ENCODE measurements around the gene ACOT8.
"Not testable (repeated sequence)": the region's sequence is repeated elsewhere in the genome, so short reads cannot be mapped to it uniquely, and the experiment has no call there.

ACOT8 gene

DNA sequence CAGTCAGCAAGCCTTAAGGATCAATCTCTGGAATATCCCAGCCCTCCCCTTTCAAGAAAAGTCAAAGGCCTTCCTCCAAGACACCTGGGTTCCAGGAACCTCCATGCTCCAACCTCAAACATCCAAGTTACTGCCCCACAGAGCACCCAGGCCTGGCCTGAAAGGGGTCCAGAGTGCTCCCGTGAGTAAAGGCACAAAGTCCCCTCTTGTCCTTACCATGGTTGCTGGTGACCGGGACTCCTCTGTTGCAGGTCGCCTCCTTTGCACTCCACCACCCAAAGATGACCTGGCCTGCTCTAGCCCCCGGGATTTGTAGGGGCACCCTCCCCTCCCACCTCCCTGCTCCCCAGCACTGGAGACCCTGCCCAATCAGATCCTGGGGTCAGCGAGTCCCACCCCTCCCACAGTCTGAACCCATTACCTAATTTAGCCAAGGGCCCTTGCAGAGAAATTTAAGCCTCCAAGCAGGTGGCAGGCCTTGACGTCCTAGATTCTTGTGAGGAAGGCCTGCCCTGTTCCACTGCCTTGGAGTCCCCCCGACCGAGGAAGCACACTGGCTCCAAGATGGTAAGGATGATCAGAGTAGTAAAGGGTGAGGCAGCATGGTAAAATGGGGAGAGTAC lies 30.1 kb downstream of the ACOT8 start, which contains the start of gene TNNC2:
TNNC2 (minus strand) TSS at position 283 of the 623 bp plus-strand sequence; CDS start at position 219, 64 bp downstream.
- DNase-seq (ENCODE audit: low read depth) = no peak

DNA sequence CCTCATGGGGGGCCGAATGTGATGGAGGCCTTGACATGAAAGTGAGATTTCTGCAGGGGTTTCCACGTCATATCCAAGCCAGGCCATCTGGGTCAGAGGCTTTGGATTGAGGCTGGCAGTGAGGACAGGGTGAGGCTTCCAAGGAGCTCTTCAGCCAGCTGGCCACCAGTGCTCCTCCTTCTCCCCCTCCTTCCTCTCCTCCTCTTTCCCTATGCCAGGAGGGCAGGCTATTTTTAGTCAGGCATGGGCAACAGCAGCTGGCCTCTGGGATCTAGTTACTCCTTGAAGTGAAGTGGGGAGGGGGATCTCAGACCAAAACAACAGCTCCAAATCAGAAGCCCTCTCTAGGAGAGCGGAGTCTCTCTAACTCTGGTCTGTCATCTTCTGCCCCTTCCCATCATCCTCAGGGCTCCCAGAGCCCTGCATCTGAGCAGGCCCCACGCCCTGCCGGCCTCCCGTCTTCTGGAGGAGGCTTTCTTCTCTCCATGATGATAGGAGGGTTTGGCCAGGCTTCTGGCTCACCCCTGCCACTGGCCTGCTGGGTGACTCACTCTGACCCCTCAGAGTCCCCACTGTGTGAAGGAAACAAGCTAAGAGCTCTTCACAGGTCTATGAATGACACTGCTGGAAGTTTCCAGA lies 30.7 kb downstream of the ACOT8 start:
- peak; percentile 54 for DNase-seq (ENCODE audit: low read depth)

DNA sequence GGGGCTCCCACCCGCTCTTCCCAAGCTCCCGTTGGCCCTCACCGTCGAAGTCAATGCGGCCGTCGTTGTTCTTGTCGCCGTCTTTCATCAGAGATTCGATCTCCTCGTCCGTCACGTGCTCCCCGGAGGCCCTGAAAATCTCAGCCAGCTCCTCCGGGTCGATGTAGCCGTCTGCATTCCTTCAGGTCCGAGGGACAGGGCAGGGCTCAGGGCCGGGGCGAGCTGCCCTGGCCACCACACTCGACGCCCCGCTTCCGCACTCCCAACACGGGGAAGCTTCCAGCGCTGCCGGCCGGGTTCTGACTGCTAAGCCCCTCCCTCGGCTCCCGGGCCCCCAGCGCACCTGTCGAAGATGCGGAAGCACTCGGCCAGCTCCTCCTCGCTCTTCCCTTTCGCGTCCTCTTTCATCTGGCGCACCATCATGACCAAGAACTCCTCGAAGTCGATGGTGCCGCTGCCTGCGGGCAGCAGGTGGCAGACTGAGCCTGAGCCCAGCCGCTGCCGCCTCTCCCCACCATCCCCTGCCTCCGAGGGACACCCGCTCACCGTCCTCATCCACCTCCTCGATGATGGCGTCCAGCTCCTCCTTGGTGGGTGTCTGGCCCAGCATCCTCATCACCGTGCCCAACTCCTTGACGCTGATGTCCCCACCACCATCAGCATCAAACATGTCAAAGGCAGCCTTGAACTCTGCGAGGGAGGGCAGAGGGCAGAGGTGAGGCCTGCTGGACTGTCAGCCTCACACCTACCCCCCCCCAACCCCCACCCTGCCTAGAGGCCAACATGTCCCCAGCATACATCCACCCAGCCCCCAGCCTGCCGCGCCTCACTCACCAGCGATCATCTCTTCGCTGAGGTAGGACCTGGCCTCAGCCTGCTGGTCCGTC lies 33.0 kb downstream of the ACOT8 start:
- peak; percentile 52 for DNase-seq (ENCODE audit: low read depth)

DNA sequence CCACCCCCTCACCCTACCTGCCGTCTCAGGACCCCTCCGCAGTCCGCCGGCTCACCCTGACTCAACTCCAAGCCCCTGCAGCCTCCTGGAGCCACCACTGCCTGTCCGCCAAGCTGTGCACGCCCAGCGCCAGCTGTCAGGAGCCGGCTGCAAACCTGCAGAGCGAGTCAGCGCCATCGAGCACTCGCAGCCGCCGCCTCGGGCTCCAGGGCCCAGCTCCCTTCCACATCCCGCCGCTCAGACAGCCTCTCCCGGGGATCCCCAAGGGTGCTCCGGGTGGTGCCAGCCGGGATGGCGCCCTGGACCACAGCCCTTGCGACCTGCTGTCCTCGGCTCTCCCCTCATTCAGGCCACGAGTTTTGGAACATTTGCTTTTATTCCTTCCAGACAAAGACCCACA lies 34.3 kb downstream of the ACOT8 start:
- peak; percentile 54 for DNase-seq (ENCODE audit: low read depth)

DNA sequence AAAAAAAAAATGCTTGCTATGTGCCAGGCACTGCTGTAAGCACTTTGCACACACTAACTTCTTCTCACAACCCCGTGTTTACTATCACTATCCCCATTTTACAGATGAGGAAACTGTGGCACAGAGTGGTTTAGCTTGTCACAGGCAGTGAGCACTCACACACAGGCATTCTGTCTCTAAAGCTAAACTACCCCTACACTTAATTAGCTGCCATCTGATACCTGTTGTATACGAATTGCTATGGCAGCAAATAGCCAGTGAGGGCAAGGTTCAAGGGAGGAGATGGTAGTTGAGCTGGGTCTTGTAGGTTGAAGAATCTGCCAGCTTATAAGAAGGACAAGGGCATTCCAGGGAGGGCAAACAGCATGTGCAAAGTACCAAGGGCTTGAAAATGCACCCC lies 35.2 kb downstream of the ACOT8 start:
- no peak for DNase-seq (ENCODE audit: low read depth)

DNA sequence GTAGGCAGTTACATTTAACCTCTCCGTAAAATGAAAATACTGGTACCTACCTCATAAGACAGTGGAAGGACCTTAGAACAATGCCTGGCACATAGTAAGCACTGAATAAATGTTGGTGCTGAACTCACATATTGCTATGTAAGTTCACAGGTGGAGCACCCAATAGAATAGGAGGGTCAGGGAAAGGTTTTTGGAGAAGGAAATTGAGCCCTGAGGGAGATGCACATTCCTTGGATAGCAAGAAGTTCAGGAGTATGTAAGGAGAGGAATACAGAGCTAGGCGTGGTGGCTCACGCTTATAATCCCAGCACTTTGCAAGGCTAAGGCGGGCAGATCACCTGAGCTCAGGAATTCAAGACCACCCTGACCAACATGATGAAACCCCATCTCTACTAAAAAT lies 37.7 kb downstream of the ACOT8 start:
- DNase-seq (ENCODE audit: low read depth) = no peak

DNA sequence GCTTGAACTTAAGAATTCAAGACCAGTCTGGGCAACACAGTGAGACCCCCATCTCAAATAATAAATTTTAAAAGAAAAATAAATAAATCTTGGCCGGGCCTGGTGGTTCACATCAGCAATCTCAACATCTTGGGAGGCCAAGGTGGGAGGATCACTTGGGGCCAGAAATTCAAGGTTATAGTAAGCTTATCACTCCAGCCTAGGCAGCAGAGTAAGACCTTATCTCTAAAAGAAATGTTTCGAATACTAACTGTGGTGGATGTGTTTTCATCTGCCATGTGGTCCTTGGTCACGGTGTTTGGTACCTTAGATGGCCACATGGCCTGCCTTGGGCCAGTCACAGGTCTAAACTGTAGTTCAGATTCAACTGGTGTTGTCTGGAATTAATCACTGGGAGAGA lies 39.0 kb downstream of the ACOT8 start:
- DNase-seq (ENCODE audit: low read depth) = no peak

DNA sequence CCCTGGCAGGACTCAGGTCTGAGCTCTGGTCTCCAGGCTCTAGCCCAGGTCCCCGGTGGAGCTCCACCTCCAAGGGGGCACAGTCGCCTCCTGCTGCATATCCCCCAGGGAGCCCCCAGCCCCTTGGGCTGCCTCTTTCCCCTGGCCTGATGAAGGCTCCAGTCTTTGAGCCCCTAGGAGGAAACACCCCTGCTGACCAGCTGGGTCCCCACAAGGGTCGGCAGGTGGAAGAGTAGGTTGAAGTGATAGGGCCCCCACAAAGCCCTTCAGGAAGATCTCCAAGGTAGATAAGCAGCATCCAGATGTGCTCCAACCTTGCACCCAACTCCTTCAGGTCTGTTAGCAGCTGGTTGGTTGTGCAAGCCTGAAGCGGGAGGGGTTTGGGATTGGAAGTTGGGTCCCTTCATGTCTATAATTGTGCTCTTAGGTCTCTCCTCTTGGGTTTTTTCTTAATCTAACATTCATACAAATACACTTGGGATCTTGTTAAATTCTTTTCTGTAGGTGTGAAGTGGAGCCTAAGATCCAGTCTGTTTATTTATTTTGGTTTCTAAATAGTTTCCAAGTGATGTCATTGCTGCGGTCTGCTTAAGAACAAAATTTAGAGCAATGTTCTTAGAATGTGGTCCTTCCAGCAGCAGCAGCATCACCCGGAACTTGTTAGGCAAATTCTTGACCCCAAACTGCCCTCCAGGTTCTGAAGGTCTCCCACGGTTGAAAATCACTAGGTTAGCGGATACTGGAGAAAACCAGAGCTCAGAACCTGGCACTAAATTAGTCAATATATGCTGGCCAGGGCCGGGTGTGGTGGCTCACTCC lies 39.6 kb downstream of the ACOT8 start:
- peak; percentile 89 for DNase-seq (ENCODE audit: low read depth)

DNA sequence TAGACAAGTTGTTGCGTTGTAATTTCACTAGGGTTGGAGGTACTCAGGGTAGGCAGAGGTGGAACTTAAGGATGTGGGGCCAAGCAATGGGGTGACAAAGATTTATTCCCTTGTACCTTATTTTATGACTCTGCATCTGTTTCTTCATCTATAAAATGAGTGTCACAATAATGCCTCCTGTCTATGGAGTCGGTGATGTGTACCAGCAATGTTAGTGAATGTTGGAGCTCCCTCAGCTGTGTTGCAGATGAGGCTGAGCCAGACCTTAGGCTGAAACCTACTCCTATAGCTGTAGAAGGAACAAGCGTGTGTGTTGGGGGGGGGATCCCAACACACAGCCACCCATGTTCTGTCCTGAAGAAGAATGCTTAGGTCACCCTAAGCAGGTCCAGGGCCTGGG lies 40.2 kb downstream of the ACOT8 start:
- no peak for DNase-seq (ENCODE audit: low read depth)

DNA sequence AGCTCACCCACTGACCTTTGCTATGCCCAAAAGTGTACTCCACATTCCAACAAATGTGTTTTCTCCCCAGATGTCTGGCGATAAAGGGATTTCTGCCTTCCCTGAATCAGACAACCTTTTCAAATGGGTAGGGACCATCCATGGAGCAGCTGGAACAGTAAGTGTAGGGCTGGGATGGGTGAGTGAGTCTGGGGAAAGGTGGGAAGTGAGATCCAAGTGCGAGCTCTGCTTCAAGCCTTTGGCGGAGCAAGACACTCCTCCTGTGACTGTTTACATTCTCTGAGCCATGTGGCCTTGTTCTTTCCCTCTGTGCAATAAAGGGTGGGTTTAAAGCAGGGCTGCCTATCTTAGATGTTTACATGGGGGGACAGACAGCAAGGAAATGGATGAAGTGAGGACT lies 42.9 kb downstream of the ACOT8 start:
- DNase-seq (ENCODE audit: low read depth) = no peak

DNA sequence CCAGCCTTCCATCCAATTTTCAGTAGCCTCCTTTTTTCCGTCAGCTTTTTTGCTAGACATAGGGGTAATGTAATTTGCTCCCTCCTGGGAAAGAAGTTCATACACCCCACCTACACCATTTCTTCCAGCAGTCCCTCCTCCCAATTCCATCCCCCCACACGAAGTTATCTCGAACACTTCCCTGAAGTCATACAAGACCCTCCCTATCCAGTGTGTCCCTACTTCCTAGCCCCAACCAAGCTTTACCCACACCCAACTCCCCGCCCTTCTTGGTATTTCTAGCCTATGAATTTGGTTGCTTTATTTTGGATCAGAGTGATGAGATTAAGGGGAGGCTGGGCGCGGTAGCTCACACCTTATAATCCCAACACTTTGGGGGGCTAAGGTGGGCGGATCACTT lies 43.7 kb downstream of the ACOT8 start:
- no peak for DNase-seq (ENCODE audit: low read depth)

DNA sequence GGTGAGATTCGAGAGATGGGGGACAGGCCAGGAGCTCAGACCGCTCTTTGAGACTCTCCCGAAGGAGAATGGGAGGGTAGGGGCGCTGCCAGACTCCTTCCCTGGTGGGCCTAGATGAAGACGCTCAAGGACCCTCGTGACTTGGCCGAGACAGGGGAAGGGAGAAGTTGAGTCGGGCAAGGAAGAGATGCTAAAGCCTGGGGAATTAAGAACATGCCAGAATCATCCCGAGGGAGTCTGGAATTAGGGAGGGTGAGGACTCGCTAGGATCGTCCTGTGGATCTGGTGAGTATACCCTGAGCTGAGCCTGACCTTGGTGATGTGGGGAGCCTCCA lies 44.2 kb downstream of the ACOT8 start:
- no peak for DNase-seq (ENCODE audit: low read depth)

DNA sequence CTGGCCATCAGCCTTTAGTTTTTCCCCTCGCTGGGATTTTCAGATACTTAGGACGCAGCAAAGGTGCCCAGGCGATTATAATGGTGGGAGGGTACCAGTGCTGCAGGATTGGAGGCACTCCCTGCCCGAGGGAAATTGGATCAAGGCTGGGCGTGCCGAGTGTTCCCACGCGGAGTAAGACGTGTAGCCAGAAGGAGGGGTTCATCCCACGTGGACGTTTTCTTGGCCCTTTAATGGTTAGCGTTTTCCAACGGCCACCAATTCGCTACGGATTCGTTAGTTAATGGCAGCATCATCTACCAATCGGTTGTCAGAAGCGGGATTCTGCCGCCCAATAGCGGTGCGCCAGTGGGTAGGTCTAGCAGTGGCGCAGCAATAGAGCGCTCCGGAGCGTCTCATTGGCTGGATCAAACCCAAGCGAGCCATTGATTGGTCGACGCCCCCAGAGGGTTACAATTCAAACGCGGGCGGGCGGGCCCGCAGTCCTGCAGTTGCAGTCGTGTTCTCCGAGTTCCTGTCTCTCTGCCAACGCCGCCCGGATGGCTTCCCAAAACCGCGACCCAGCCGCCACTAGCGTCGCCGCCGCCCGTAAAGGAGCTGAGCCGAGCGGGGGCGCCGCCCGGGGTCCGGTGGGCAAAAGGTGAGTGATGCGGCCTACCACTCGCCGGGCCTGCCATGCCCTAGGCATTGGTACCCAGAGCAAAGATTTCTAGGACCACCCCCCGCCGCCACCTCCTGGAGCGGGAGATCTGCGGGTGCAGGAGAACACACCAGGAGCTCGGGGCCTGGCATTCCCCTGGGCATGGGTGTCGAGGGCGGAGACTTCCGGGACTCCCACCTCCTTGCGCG lies 44.8 kb downstream of the ACOT8 start, which contains the start of gene UBE2C:
UBE2C (plus strand) TSS at position 488 of the 849 bp plus-strand sequence; CDS start at position 540, 52 bp downstream.
- peak; percentile 99 for DNase-seq (ENCODE audit: low read depth)

DNA sequence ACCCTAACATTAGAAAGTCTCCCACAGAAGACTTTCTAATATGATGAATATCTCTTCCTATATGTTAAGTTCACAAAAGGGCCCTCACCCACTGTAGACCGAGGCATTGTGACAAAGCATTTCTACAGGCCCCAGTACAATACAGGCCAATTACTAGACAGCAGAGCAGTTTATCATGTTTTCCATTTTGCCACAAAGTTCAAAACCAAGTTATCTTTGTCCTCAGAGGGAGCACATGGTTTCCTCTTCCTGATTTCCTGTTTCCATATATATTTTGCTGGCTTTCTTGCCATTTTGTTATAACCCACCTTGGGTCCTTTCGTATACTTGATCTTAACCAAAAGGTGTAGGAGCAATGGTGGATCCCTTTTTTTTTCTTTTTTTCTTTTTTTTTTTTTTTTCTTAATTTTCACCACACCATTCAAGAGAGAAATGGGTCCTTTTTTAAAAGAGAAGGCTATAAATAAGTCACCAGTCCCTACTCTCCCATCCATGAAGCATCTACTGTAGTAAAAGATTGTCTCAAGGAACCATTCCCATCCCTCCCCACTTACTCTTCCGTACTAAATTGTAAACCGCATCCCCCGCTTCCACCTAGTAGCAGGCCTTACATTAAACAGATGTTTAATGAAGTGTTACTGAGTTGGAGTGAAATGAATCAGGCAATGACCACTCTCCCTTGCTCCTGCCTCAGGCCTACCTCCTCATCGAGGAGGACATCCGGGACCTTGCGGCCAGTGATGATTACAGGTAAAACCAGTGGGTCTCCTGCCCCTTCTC lies 46.8 kb downstream of the ACOT8 start:
- no peak for DNase-seq (ENCODE audit: low read depth)

DNA sequence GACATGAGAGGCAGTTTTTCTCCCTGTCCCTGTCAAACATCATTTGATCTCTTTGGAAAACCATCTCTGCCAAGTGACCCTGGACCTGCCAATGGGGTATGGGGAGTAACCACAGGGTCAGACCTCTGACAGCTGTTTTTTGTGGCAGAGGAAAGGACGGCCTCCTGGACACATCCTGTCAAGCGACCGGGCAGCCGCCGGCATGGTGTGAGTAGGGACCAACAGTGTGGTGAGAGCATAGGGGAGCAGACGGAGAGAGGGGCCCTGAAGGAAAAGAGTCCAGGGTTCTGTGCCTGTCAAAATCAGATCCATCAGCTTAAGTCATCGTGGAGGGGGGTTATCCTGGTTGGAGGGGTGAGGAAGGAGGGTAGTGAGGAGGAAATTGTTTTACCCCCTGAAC lies 55.3 kb downstream of the ACOT8 start:
- DNase-seq (ENCODE audit: low read depth) = no peak

DNA sequence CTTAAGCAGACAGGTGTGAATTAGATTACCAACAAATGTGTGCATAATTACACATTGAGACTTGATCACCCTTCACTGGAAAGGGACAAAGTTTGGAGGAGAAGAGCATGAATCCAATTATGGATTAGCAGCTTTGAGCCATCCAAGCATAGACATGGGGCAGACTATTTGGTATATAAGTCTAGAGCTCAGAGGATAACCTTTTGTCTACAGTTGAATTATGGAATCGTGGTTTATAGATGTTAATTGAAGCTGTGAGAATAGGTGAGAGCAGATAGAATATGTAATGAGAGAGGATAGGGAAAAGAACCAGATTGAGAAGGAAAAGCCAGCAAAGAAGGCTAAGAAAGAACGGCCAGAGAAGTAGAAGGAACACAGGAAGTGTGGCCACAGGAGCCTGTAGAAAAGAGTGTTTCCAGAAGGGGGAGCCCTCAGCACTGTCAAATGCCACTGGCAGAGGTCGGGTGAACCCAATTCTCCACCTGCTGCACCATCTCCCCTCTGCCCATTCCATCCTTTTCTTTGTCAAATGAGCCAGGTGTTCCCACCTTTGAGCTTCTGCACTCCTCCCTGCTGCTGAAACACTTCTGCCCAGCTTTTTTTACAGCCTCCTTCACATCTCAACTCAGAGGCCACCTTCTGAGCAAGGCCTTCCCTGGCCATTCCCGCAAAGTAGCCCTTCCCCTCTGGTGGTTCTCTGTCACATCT lies 58.1 kb downstream of the ACOT8 start:
- peak; percentile 64 for DNase-seq (ENCODE audit: low read depth)

DNA sequence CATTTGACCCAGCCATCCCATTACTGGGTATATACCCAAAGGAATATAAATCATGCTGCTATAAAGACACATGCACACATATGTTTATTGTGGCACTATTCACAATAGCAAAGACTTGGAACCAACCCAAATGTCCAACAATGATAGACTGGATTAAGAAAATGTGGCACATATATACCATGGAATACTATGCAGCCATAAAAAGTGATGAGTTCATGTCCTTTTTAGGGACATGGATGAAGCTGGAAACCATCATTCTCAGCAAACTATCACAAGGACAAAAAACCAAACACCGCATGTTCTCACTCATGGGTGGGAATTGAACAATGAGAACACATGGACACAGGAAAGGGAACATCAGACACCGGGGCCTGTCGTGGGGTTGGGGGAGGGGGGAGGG lies 59.2 kb downstream of the ACOT8 start:
- DNase-seq (ENCODE audit: low read depth) = not testable (repeated sequence)

DNA sequence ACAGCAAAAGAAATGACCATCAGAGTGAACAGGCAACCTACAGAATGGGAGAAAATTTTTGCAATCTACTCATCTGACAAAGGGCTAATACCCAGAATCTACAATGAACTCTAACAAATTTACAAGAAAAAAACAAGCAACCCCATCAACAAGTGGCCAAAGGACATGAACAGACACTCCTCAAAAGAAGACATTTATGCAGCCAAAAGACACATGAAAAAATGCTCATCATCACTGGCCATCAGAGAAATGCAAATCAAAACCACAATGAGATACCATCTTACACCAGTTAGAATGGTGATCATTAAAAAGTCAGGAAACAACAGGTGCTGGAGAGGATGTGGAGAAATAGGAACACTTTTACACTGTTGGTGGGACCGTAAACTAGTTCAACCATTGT lies 59.7 kb downstream of the ACOT8 start:
- DNase-seq (ENCODE audit: low read depth) = not testable (repeated sequence)

DNA sequence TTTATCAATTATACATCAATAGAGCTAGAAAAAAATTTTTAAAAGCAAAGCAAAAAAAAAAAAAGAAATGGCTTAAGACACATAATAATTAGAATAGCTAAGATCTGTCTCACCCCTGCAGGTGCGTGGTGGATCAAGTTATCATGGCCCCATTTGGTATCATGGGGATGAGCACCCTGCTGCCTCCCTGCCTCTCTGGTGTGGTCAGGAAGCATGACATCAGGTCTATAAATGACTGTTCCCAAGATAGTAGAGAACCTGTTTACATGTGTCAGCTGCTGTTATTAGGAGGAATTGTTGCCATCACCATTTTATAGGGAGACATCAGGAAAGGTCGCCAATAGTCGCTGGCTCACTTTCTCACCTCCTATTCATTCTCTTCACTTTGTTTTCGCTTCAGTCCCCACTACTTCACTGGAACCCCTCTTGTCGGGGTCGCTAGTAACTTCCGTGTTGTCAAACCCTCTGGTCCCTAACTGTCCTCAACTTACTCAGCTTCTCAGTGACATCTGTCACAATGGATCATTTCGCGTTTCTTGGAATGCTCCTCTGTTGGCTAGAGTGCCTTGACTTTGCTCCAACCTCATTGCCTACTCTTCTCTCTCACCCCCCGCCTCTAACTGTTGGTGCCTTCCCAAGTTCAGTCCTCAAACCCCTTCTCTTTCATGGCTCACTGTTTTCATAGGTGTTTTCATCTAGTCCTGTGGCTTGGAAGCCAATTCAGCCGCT lies 60.7 kb downstream of the ACOT8 start:
- DNase-seq (ENCODE audit: low read depth) = no peak

Data from EH (cell line).